ENCODE data around the gene DNAJA1. TPM values are rescaled to one million over a fixed set of nuclear protein-coding genes. Genes with fewer than 3 reads are reported as not detected.

DNAJA1 gene
- total RNA-seq: 46.3 and 47.9 TPM in 2 replicates

GRCh38 chr9:33024966-33025571, at the start of gene DNAJA1:
Gene DNAJA1, plus strand, starts transcription at chr9:33025273. Its CDS starts 1,212 bp downstream, at chr9:33026485.

GRCh38 chr9:33076046-33077004, 51.3 kb downstream of the DNAJA1 start, which contains the start of gene SMU1:
Gene SMU1, minus strand, starts transcription at chr9:33076674. Its CDS starts 66 bp downstream, at chr9:33076608.

Other genes with a start within 250 kb of the DNAJA1 start
- gene TMEM215, start 241.7 kb upstream of the DNAJA1 start, total RNA-seq: not detected in 2 replicates
- gene APTX, start 23.6 kb upstream of the DNAJA1 start, total RNA-seq: 25.6 and 28.7 TPM in 2 replicates
- 25.1 and 27.4 TPM in 2 replicates for gene SMU1, start 51.4 kb downstream of the DNAJA1 start, total RNA-seq
- 50.6 and 88.9 TPM in 2 replicates for gene B4GALT1, start 142.1 kb downstream of the DNAJA1 start, total RNA-seq
- gene SPINK4, start 214.9 kb downstream of the DNAJA1 start, total RNA-seq: not detected in 2 replicates
- gene BAG1, start 239.4 kb downstream of the DNAJA1 start, total RNA-seq: 27.1 and 30.0 TPM in 2 replicates
- gene CHMP5, start 239.8 kb downstream of the DNAJA1 start, total RNA-seq: 58.5 and 64.8 TPM in 2 replicates

Data from placental epithelial cell (primary cell).